ENCODE measurements around the gene JARID2. TPM values are rescaled to one million over a fixed set of nuclear protein-coding genes. Genes with fewer than 3 reads are reported as not detected.

The JARID2 gene
- total and polyA plus RNA-seq, 2 of the 4 experiments (the other 2 are of a cell fraction) = 9.6 to 12.9 TPM

- no peak for TF ChIP-seq SMC3 (IDR thresholded peaks at IDR 0.05; ENCODE audit: low read depth, low read length)
Observed at GRCh38 chr6:15421945-15422733, 176.3 kb downstream of the JARID2 start (continued).

DNA sequence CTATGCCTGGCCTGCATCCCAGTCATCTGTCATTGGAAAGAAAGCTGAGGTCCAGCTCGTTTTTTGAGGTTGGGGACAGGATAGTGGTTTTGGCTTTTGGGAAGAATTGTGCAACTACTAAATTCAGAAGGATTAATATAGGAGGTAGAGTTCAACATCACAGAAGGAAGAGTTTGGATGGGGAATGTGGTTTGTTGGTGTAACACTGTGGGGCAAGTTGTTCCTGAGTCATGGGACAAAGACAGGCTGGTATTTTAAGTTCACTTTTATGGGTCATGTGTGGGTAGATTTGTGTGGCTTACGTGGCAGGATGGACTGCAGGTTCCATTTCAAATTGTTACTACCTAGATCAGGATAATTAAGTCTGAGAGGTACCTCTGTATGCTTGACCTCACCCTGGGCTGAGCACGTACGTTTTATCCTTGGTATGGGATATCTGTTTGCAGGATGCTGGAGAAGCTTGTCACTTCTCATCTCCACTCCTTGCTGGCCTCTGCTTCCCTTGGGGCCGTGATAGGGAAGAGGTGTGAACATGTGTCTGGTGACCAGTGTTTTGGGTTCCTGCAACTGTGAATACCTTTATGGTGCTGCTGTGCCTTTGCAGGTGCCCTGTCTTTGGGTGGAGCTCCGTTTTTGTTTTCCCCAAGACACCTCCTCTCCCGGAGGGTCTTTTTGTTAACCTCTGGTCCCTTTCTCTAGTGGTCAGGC is 177.6 kb downstream of the JARID2 start:
- Histone ChIP-seq H4K8ac (ENCODE audit: low read depth in 2 of 2, low read length in 2 of 2) (no peak overlapping the region), H3K14ac (replicated peaks; ENCODE audit: low read depth, low read length) (no peak overlapping the region), H3K9me1 (ENCODE audit: insufficient read depth, low read length) (peaks cover 14% of the 10 kb centered on the region), H4K5ac (ENCODE audit: low read depth, low read length) (no peak overlapping the region), H2BK20ac (ENCODE audit: low read depth, low read length) (no peak overlapping the region), H2AK9ac (replicated peaks; ENCODE audit: low read depth, low read length, poor library complexity) (no peak overlapping the region), H2BK15ac (ENCODE audit: low read depth, low read length) (no peak overlapping the region), H3K9ac (ENCODE audit: low read depth, low read length) (no peak overlapping the region), H4K20me1 (ENCODE audit: insufficient read depth, low read length) (peaks cover 70% of the 10 kb centered on the region), H3K27ac (ENCODE audit: insufficient read depth, low read length) (no peak overlapping the region), H3K56ac (ENCODE audit: extremely low read depth, insufficient read depth, low read length) (no peak overlapping the region), H3K4me1 (ENCODE audit: control insufficient read depth, insufficient read depth, low read length) (peaks cover 6% of the 10 kb centered on the region), H3K27me3 (ENCODE audit: control insufficient read depth, insufficient read depth, low read length) (no peaks in the 10 kb centered on the region), H3K79me1 (ENCODE audit: low read depth in 1 of 2, low read length in 2 of 2) (peaks cover 46 to 69% of the 10 kb centered on the region in 2 experiments), H2BK120ac (ENCODE audit: low read depth, low read length) (no peak overlapping the region), H2AK5ac (ENCODE audit: low read depth, low read length) (no peak overlapping the region), H3K18ac (ENCODE audit: low read depth, low read length) (no peak overlapping the region), H3K9me3 (ENCODE audit: control insufficient read depth, insufficient read depth, low read length) (peaks cover 7% of the 10 kb centered on the region), H2AFZ (replicated peaks; ENCODE audit: low read length, poor library complexity) (no peak overlapping the region), H3K4me3 (ENCODE audit: insufficient read depth, low read depth, low read length) (no peak overlapping the region), H3K23ac (ENCODE audit: low read depth, low read length) (no peak overlapping the region), H3K36me3 (ENCODE audit: control insufficient read depth, insufficient read depth, low read length) (peaks cover 3% of the 10 kb centered on the region; the same call in 1 of the 2 replicates), H3K4ac (ENCODE audit: low read depth, low read length) (no peak overlapping the region), H3K4me2 (ENCODE audit: low read depth, low read length) (no peak overlapping the region), H2BK5ac (ENCODE audit: low read depth, low read length, poor library complexity, severe bottlenecking) (no peak overlapping the region), H4K91ac (ENCODE audit: insufficient read depth, low read depth, low read length) (no peak overlapping the region)
- in situ Hi-C loops (cut with MboI; ENCODE audit: low sequenced_read_pairs) = no loop called here
- ChIA-PET POLR2A (ENCODE audit: unreplicated experiment) (no interaction called here), CTCF (no interaction called here)
- no TSS peak for BruUV-seq (replicated peaks)
- 100% methylated on average over 2 of the region's 7 CpGs; no CpG with 5 or more reads in 1 of the 2 experiments for WGBS, 2 experiments (ENCODE audit: extremely low coverage in 2 of 2, insufficient read length in 1 of 2)
- DNase-seq (no peak), ATAC-seq (ENCODE audit: low read depth) (no peak)
- intact Hi-C loops (cut with micrococcal nuclease) = no loop called here
- dilution Hi-C loops (cut with HindIII; ENCODE audit: low sequenced_read_pairs, unreplicated experiment) = no loop called here
- TF ChIP-seq CEBPB (IDR thresholded peaks at IDR 0.05; ENCODE audit: low read depth, low read length) (peak; percentile 53; the same call in 1 of the 2 replicates), MAZ (IDR thresholded peaks at IDR 0.05; ENCODE audit: borderline replicate concordance, low read depth, low read length) (no peak)
